ENCODE measurements around the gene HARBI1. TPM values are rescaled to one million over a fixed set of nuclear protein-coding genes. Genes with fewer than 3 reads are reported as not detected.

HARBI1 gene
- total and polyA plus RNA-seq, 9 of the 15 experiments (the other 6 are each of a cell fraction or from before 2014, with no cell fraction given) = 3.5 to 8.4 (median 5.5) TPM

DNA sequence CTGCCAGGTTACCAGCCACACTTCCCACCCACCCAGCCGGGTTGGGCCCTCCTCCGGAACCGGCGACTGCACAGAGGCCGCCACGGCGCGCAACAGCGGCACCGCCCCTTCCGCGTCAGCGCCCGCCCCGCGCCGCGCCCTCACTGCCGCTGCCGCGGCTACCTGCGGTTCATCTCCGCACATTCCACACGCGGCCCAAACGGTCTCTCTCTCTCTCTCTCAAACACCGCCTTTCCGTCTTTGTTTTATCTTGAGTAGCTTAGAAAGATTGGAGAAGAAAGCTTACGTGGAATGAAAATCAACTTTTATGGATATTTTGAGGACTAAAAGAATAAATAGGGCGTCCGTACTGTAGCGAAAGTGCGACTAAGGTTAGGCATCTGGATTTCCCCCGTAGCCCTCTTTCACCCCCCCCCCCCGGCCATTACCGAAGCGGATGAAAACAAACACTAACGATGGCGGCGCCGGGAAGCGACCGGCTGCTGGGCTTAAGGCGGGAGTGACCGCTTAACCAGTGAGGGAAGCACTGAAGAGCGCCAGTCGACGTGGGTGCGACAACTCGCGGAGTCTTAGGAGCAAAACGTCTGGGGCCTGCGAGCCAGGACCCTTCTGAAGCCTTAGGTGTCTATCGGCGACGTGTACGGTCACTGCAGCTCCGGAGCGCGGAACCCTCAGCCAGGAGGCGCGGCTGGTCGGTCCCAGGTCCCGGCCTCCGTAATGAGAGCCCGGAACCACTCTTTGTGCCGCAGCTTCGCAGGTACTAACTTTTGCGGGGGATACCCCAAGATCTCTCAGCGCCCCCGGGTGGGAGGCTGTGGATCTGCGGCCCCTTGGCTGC is at the start of gene HARBI1, which contains the start of gene ATG13 (continued):
- TF ChIP-seq NR2C1 (IDR thresholded peaks at IDR 0.05) = peak; percentile 55
- peak; percentile 70 for TF ChIP-seq NR2C1 (tag; IDR thresholded peaks at IDR 0.05)
- no peak for TF ChIP-seq ZNF644 (tag; IDR thresholded peaks at IDR 0.05; ENCODE audit: low read depth)
- TF ChIP-seq, protein P1, sequence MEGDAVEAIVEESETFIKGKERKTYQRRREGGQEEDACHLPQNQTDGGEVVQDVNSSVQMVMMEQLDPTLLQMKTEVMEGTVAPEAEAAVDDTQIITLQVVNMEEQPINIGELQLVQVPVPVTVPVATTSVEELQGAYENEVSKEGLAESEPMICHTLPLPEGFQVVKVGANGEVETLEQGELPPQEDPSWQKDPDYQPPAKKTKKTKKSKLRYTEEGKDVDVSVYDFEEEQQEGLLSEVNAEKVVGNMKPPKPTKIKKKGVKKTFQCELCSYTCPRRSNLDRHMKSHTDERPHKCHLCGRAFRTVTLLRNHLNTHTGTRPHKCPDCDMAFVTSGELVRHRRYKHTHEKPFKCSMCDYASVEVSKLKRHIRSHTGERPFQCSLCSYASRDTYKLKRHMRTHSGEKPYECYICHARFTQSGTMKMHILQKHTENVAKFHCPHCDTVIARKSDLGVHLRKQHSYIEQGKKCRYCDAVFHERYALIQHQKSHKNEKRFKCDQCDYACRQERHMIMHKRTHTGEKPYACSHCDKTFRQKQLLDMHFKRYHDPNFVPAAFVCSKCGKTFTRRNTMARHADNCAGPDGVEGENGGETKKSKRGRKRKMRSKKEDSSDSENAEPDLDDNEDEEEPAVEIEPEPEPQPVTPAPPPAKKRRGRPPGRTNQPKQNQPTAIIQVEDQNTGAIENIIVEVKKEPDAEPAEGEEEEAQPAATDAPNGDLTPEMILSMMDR (IDR thresholded peaks at IDR 0.05 in 2 of 3, conservative IDR thresholded peaks at IDR 0.05 in 1 of 3; ENCODE audit: insufficient read depth in 2 of 3, low read depth in 1 of 3, low read length in 3 of 3) = peak; percentile 82 to 94 (median 85)
- TF ChIP-seq PHTF2 (CRISPR knock-in tag; IDR thresholded peaks at IDR 0.05) = no peak
- TF ChIP-seq SRSF7 (optimal IDR thresholded peaks at IDR 0.05; ENCODE audit: low read depth, low read length) = no peak
- TF ChIP-seq FOXK1 (CRISPR knock-in tag; IDR thresholded peaks at IDR 0.05; ENCODE audit: borderline replicate concordance) = 0 out of 2 replicates have a peak, but pooled peaks have one; percentile 13
- TF ChIP-seq, protein P2, sequence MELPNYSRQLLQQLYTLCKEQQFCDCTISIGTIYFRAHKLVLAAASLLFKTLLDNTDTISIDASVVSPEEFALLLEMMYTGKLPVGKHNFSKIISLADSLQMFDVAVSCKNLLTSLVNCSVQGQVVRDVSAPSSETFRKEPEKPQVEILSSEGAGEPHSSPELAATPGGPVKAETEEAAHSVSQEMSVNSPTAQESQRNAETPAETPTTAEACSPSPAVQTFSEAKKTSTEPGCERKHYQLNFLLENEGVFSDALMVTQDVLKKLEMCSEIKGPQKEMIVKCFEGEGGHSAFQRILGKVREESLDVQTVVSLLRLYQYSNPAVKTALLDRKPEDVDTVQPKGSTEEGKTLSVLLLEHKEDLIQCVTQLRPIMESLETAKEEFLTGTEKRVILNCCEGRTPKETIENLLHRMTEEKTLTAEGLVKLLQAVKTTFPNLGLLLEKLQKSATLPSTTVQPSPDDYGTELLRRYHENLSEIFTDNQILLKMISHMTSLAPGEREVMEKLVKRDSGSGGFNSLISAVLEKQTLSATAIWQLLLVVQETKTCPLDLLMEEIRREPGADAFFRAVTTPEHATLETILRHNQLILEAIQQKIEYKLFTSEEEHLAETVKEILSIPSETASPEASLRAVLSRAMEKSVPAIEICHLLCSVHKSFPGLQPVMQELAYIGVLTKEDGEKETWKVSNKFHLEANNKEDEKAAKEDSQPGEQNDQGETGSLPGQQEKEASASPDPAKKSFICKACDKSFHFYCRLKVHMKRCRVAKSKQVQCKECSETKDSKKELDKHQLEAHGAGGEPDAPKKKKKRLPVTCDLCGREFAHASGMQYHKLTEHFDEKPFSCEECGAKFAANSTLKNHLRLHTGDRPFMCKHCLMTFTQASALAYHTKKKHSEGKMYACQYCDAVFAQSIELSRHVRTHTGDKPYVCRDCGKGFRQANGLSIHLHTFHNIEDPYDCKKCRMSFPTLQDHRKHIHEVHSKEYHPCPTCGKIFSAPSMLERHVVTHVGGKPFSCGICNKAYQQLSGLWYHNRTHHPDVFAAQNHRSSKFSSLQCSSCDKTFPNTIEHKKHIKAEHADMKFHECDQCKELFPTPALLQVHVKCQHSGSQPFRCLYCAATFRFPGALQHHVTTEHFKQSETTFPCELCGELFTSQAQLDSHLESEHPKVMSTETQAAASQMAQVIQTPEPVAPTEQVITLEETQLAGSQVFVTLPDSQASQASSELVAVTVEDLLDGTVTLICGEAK (IDR thresholded peaks at IDR 0.05) = peak; percentile 83
- TF ChIP-seq, protein P2 (CRISPR knock-in tag; IDR thresholded peaks at IDR 0.05) = no peak
- no peak for TF ChIP-seq HMG20A (CRISPR knock-in tag; conservative IDR thresholded peaks at IDR 0.05)
- no peak for TF ChIP-seq POLR2AphosphoS2 (IDR thresholded peaks at IDR 0.05; ENCODE audit: low read length)
- TF ChIP-seq BHLHE40 (IDR thresholded peaks at IDR 0.05; ENCODE audit: low read length) = no peak; the same call in 1 of the 2 replicates

All from K562 (cell line).